DND-41 (cell line): ENCODE results near the gene CD96.

Experiments
- ATAC-seq: fragments of 200-7000 bp; cut with Tn5 transposase; 3 replicates; pipeline ENCODE4 v1.9.1; 2021; ENCODE audit warnings: low read depth; ENCODE audit not compliant: insufficient read depth
- DNase-seq: peaks from one replicate; pipeline ENCODE4 v3.0.0-alpha.2; 2020
- H2AFZ ChIP-seq: 2 replicates; pipeline ENCODE4 v1.6.0; 2012; ENCODE audit warnings: low read depth, low read length
- H3K27ac ChIP-seq: 2 replicates; pipeline ENCODE4 v1.5.1; 2012; ENCODE audit warnings: low read length, inconsistent platforms
- H3K27me3 ChIP-seq: fragments of 200-600 bp; sonication (generic); 2 replicates; pipeline ENCODE4 v1.6.0; 2012; ENCODE audit warnings: low read length, mild to moderate bottlenecking, inconsistent platforms; ENCODE audit not compliant: insufficient read depth, poor library complexity
- H3K36me3 ChIP-seq: 2 replicates; pipeline ENCODE4 v1.5.1; 2012; ENCODE audit warnings: low read length, inconsistent platforms; ENCODE audit not compliant: insufficient read depth
- H3K4me1 ChIP-seq: 2 replicates; pipeline ENCODE4 v1.5.1; 2012; ENCODE audit warnings: mild to moderate bottlenecking, low read length; ENCODE audit not compliant: insufficient read depth
- H3K4me2 ChIP-seq: 2 replicates; pipeline ENCODE4 v1.6.0; 2012; ENCODE audit warnings: mild to moderate bottlenecking, moderate library complexity, low read length, inconsistent platforms; ENCODE audit not compliant: insufficient read depth
- H3K4me3 ChIP-seq, 2 experiments: fragments of 200-600 bp in 1 of 2; shearing (Covaris generic) in 1 of 2; 2 replicates each; pipeline ENCODE4 v1.5.1; 2012 to 2016; ENCODE audit warnings: inconsistent platforms in 2 of 2, low read length in 2 of 2, mild to moderate bottlenecking in 2 of 2, low read depth in 1 of 2, moderate library complexity in 1 of 2
- H3K79me2 ChIP-seq: 2 replicates; pipeline ENCODE4 v1.6.0; 2012; ENCODE audit warnings: low read length, inconsistent platforms; ENCODE audit not compliant: insufficient read depth
- H3K9ac ChIP-seq: 2 replicates; pipeline ENCODE4 v1.6.0; 2012; ENCODE audit warnings: low read depth, mild to moderate bottlenecking, inconsistent platforms, low read length, moderate library complexity
- H3K9me3 ChIP-seq: 2 replicates; pipeline ENCODE4 v1.5.1; 2012; ENCODE audit warnings: low read length, moderate library complexity, mild to moderate bottlenecking, inconsistent platforms; ENCODE audit not compliant: insufficient read depth, severe bottlenecking
- H4K20me1 ChIP-seq: 2 replicates; pipeline ENCODE4 v1.6.0; 2012; ENCODE audit warnings: low read length; ENCODE audit not compliant: insufficient read depth
- EZH2 ChIP-seq: IDR thresholded peaks from 3 replicates; pipeline ENCODE4 v1.6.1; 2012; ENCODE audit warnings: borderline replicate concordance, low read depth, mild to moderate bottlenecking, moderate library complexity, low read length, inconsistent platforms; ENCODE audit not compliant: severe bottlenecking
- TF ChIP-seq, protein P1 (sequence below): IDR thresholded peaks from 2 replicates; pipeline ENCODE4 v1.5.1; 2012; ENCODE audit warnings: borderline replicate concordance, low read length, moderate library complexity, mild to moderate bottlenecking; ENCODE audit not compliant: poor library complexity, severe bottlenecking; ENCODE audit errors: extremely low read depth

The CD96 gene

GRCh38 chr3:111681661-111682426, 139.8 kb downstream of the CD96 start:
- DNase-seq (no peak), ATAC-seq (no peak)
- Histone ChIP-seq H3K27ac (no peak overlapping the region), H2AFZ (no peak overlapping the region), H3K4me2 (no peak overlapping the region), H3K4me3 (no peak overlapping the region), H3K9me3 (no peaks in the 10 kb centered on the region), H3K79me2 (no peaks in the 10 kb centered on the region), H4K20me1 (no peaks in the 10 kb centered on the region), H3K9ac (no peak overlapping the region), H3K36me3 (no peaks in the 10 kb centered on the region), H3K27me3 (no peaks in the 10 kb centered on the region), H3K4me1 (peaks cover under 1% of the 10 kb centered on the region; the same call in 1 of the 2 replicates)
- TF ChIP-seq, protein P1, sequence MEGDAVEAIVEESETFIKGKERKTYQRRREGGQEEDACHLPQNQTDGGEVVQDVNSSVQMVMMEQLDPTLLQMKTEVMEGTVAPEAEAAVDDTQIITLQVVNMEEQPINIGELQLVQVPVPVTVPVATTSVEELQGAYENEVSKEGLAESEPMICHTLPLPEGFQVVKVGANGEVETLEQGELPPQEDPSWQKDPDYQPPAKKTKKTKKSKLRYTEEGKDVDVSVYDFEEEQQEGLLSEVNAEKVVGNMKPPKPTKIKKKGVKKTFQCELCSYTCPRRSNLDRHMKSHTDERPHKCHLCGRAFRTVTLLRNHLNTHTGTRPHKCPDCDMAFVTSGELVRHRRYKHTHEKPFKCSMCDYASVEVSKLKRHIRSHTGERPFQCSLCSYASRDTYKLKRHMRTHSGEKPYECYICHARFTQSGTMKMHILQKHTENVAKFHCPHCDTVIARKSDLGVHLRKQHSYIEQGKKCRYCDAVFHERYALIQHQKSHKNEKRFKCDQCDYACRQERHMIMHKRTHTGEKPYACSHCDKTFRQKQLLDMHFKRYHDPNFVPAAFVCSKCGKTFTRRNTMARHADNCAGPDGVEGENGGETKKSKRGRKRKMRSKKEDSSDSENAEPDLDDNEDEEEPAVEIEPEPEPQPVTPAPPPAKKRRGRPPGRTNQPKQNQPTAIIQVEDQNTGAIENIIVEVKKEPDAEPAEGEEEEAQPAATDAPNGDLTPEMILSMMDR = no peak
- no peak for TF ChIP-seq EZH2

DNA sequence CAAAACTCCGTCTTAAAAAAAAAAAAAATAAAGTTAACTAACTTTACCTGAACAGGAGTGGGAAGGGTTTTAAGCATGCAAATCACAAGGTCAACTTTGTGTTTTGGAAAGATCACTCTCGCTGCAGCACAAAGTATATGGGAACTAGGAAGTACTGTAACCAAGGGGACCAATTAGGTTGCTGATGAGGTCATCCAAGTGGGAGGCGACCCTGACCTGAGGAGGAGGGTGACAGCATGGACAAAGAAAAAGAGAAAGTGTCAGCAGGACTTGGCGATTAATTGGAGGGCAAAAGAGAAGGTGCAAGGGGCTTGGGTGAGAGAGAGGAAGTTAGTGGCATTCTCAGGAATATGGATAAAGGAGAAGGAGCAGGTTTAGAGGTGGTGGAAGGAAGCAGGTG, 142.6 kb downstream of the CD96 start:
- H2AFZ ChIP-seq = no peak overlapping the region
- H3K79me2 ChIP-seq = no peaks in the 10 kb centered on the region
- no peaks in the 10 kb centered on the region for H3K9me3 ChIP-seq
- no peak overlapping the region for H3K4me2 ChIP-seq
- H3K4me3 ChIP-seq = no peak overlapping the region
- H4K20me1 ChIP-seq = no peaks in the 10 kb centered on the region
- DNase-seq (no peak), ATAC-seq (no peak; the same call in 2 of the 3 replicates)
- H3K9ac ChIP-seq = no peak overlapping the region
- H3K27ac ChIP-seq = no peak overlapping the region
- no peak for TF ChIP-seq EZH2
- TF ChIP-seq, protein P1 = no peak
- H3K4me1 ChIP-seq = no peaks in the 10 kb centered on the region
- no peaks in the 10 kb centered on the region for H3K36me3 ChIP-seq
- no peaks in the 10 kb centered on the region for H3K27me3 ChIP-seq

DNA sequence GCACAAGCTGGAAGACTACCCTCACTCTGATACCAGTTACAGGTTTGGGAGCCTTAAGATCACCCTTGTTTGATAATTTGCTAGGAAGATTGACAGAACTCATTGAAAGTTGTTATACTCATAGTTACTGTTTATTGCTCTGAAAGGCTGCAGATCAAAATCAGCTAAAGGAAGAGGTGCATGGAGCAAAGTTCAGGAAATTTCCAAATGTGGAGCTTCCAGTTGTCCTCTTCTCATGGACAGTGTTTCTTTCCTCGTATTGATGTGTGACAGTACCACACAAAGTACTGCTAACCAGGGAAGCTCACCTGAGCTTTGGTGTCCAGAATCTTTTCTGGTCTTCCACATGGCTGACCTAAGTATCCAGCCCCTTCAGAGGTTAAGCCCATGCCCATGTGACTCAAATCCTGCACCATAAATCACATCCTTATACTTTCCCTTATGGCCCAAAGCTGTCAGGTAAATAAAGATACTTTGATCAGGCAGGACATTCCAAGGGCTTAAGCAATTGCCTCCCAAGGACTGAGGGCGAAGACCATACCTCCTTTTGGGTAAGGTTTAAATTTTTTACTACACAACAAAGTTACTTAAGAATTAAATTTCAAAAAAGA, 146.3 kb downstream of the CD96 start:
- TF ChIP-seq, protein P1 = no peak
- TF ChIP-seq EZH2 = no peak
- Histone ChIP-seq H3K27ac (no peak overlapping the region), H3K4me2 (no peak overlapping the region), H3K9me3 (no peaks in the 10 kb centered on the region), H3K27me3 (no peaks in the 10 kb centered on the region), H3K9ac (no peak overlapping the region), H3K4me1 (no peaks in the 10 kb centered on the region), H3K36me3 (no peaks in the 10 kb centered on the region), H2AFZ (no peak overlapping the region), H3K79me2 (no peaks in the 10 kb centered on the region), H3K4me3 (no peak overlapping the region), H4K20me1 (no peaks in the 10 kb centered on the region)
- no peak for ATAC-seq
- DNase-seq = no peak
